Uterus (tissue), 2 donors: ENCODE measurements around the gene AUNIP.

Experiments
- CTCF ChIP-seq, 4 experiments: fragments of 200-600 bp in 2 of 4; fragments of 450-650 bp in 2 of 4; sonication (generic) in 2 of 4; IDR thresholded peaks; one replicate each; pipeline ENCODE4 v1.5.1; 2016 to 2019; ENCODE audit warnings: antibody characterized with exemption in 4 of 4, mild to moderate bottlenecking in 2 of 4, moderate library complexity in 1 of 4
- POLR2A ChIP-seq, 2 donors: fragments of 450-650 bp; IDR thresholded peaks; one replicate each; pipeline ENCODE4 v1.6.1; 2016; ENCODE audit warnings: antibody characterized with exemption in 2 of 2, mild to moderate bottlenecking in 1 of 2, moderate library complexity in 1 of 2

GRCh38 chr1:25888426-25888987 is 29.2 kb upstream of the AUNIP start:
- TF ChIP-seq CTCF (IDR thresholded peaks at IDR 0.05): no peak
- no peak for TF ChIP-seq POLR2A (IDR thresholded peaks at IDR 0.05)
